Mucosa of rectum (tissue), 2 donors: ENCODE results near the gene ZBTB16.

Experiments
- H3K27ac ChIP-seq, 2 donors: one replicate each; pipeline ENCODE4 v1.7.0; 2013; ENCODE audit warnings: inconsistent platforms in 2 of 2, low read depth in 2 of 2, low read length in 2 of 2
- H3K27me3 ChIP-seq, 2 donors: one replicate each; pipeline ENCODE4 v1.7.0; 2013; ENCODE audit warnings: low read length in 2 of 2; ENCODE audit not compliant: control insufficient read depth in 2 of 2, insufficient read depth in 2 of 2
- H3K36me3 ChIP-seq, 2 donors: one replicate each; pipeline ENCODE4 v1.7.0; 2013; ENCODE audit warnings: low read length in 2 of 2; ENCODE audit not compliant: control insufficient read depth in 2 of 2, insufficient read depth in 2 of 2
- H3K4me1 ChIP-seq, 2 donors: one replicate each; pipeline ENCODE4 v1.7.0; 2013; ENCODE audit warnings: low read length in 2 of 2, mild to moderate bottlenecking in 1 of 2; ENCODE audit not compliant: control insufficient read depth in 2 of 2, insufficient read depth in 2 of 2
- H3K4me3 ChIP-seq, 2 donors: one replicate each; pipeline ENCODE4 v1.7.0; 2013; ENCODE audit warnings: low read length in 2 of 2
- H3K9ac ChIP-seq, 2 donors: one replicate each; pipeline ENCODE4 v1.7.0; 2013; ENCODE audit warnings: low read length in 2 of 2, low read depth in 1 of 2, mild to moderate bottlenecking in 1 of 2
- H3K9me3 ChIP-seq, 2 donors: one replicate each; pipeline ENCODE4 v1.7.0; 2013; ENCODE audit warnings: low read length in 2 of 2; ENCODE audit not compliant: control insufficient read depth in 2 of 2
- donor health status: healthy.
- donor health status: Normal muscosa, but diverticular disease.

The ZBTB16 gene

GRCh38 chr11:114132417-114132816 lies 72.9 kb downstream of the ZBTB16 start:
- Histone ChIP-seq H3K4me1 (peaks cover 21 to 58% of the 10 kb centered on the region in 2 donors), H3K9ac (peak overlapping the region in 1 of 2 donors; percentile 13), H3K27me3 (no peaks in the 10 kb centered on the region), H3K36me3 (no peaks in the 10 kb centered on the region), H3K9me3 (no peaks in the 10 kb centered on the region), H3K4me3 (no peak overlapping the region), H3K27ac (peak overlapping the region; percentile 12 to 60)

GRCh38 chr11:114132944-114133394 lies 73.5 kb downstream of the ZBTB16 start:
- H3K27ac ChIP-seq = peak overlapping the region; percentile 12 to 60
- H3K36me3 ChIP-seq = no peaks in the 10 kb centered on the region
- peaks cover 26 to 57% of the 10 kb centered on the region in 2 donors for H3K4me1 ChIP-seq
- H3K9ac ChIP-seq = peak overlapping the region in 1 of 2 donors; percentile 13
- H3K27me3 ChIP-seq = no peaks in the 10 kb centered on the region
- H3K9me3 ChIP-seq = no peaks in the 10 kb centered on the region
- H3K4me3 ChIP-seq = no peak overlapping the region

- Histone ChIP-seq H3K9me3 (no peaks in the 10 kb centered on the region), H3K4me1 (peaks cover 25 to 50% of the 10 kb centered on the region in 2 donors), H3K4me3 (no peak overlapping the region), H3K9ac (no peak overlapping the region), H3K27ac (no peak overlapping the region), H3K36me3 (no peaks in the 10 kb centered on the region), H3K27me3 (no peaks in the 10 kb centered on the region)
These were observed 74.2 kb downstream of the ZBTB16 start for GRCh38 chr11:114133548-114134329.

- H3K27me3 ChIP-seq = no peaks in the 10 kb centered on the region
- no peaks in the 10 kb centered on the region for H3K9me3 ChIP-seq
- no peaks in the 10 kb centered on the region for H3K36me3 ChIP-seq
- no peak overlapping the region for H3K9ac ChIP-seq
- no peak overlapping the region for H3K4me3 ChIP-seq
- no peak overlapping the region for H3K27ac ChIP-seq
- peaks cover 22 to 45% of the 10 kb centered on the region in 2 donors for H3K4me1 ChIP-seq
These were observed 75.4 kb downstream of the ZBTB16 start for GRCh38 chr11:114134870-114135269.

GRCh38 chr11:114135737-114136151 lies 76.2 kb downstream of the ZBTB16 start:
- no peaks in the 10 kb centered on the region for H3K27me3 ChIP-seq
- H3K4me1 ChIP-seq = peaks cover 22 to 43% of the 10 kb centered on the region in 2 donors
- H3K4me3 ChIP-seq = no peak overlapping the region
- H3K36me3 ChIP-seq = no peaks in the 10 kb centered on the region
- H3K9me3 ChIP-seq = no peaks in the 10 kb centered on the region
- peak overlapping the region in 1 of 2 donors; percentile 5 for H3K27ac ChIP-seq
- no peak overlapping the region for H3K9ac ChIP-seq

- H3K27ac ChIP-seq = no peak overlapping the region
- peak overlapping the region in 1 of 2 donors; percentile 28 for H3K4me3 ChIP-seq
- H3K9ac ChIP-seq = no peak overlapping the region
- no peaks in the 10 kb centered on the region for H3K36me3 ChIP-seq
- peaks cover 16 to 34% of the 10 kb centered on the region in 2 donors for H3K4me1 ChIP-seq
- no peaks in the 10 kb centered on the region for H3K9me3 ChIP-seq
- no peaks in the 10 kb centered on the region for H3K27me3 ChIP-seq
These were observed 77.5 kb downstream of the ZBTB16 start for GRCh38 chr11:114136686-114137640.

- Histone ChIP-seq H3K4me3 (no peak overlapping the region), H3K27me3 (no peaks in the 10 kb centered on the region), H3K9me3 (no peaks in the 10 kb centered on the region), H3K9ac (no peak overlapping the region), H3K27ac (no peak overlapping the region), H3K4me1 (peaks cover 16 to 26% of the 10 kb centered on the region in 2 donors), H3K36me3 (no peaks in the 10 kb centered on the region)
These were observed 78.3 kb downstream of the ZBTB16 start for GRCh38 chr11:114137838-114138237.

GRCh38 chr11:114138411-114138810 lies 78.9 kb downstream of the ZBTB16 start:
- Histone ChIP-seq H3K27me3 (no peaks in the 10 kb centered on the region), H3K4me1 (peaks cover 20 to 21% of the 10 kb centered on the region in 2 donors), H3K4me3 (no peak overlapping the region), H3K9ac (no peak overlapping the region), H3K36me3 (no peaks in the 10 kb centered on the region), H3K9me3 (no peaks in the 10 kb centered on the region), H3K27ac (no peak overlapping the region)

GRCh38 chr11:114140826-114141225 lies 81.3 kb downstream of the ZBTB16 start:
- Histone ChIP-seq H3K36me3 (no peaks in the 10 kb centered on the region), H3K9me3 (no peaks in the 10 kb centered on the region), H3K4me3 (no peak overlapping the region), H3K27me3 (no peaks in the 10 kb centered on the region), H3K27ac (no peak overlapping the region), H3K9ac (no peak overlapping the region), H3K4me1 (peaks cover 29 to 30% of the 10 kb centered on the region in 2 donors)
